HCT116 (cell line): Measurements from ENCODE around the gene IL1RAPL2. TPM values are rescaled to one million over a fixed set of nuclear protein-coding genes. Genes with fewer than 3 reads are reported as not detected.

Source experiments
- ATAC-seq: fragments of 200-7000 bp; cut with Tn5 transposase; 2 replicates; pipeline ENCODE4 v1.9.1; 2020; ENCODE audit warnings: mild to moderate bottlenecking, moderate library complexity
- BruUV-seq: library from RNA; stranded (reverse); fragments of 400-500 nt; replicated peaks from 2 replicates; lab custom pipeline; 2021; lab: Mats Ljungman, UMichigan
- CTCF ChIA-PET: fragments of 300-600 bp; sonication (Branson Sonifier 250); formaldehyde crosslinking; loops from one replicate; lab custom pipeline; 2021; ENCODE audit warnings: antibody characterized with exemption; lab: Charles Lee
- POLR2A ChIA-PET: fragments of 300-600, 350-600 bp; sonication (Branson Sonifier 250); formaldehyde crosslinking; loops from one replicate; lab custom pipeline; 2021; ENCODE audit warnings: antibody characterized with exemption; lab: Charles Lee
- RAD21 ChIA-PET, 2 experiments: fragments of 300-600 bp; sonication (Branson Sonifier 250); formaldehyde crosslinking; loops; one replicate each; lab custom pipeline; 2023; ENCODE audit warnings: low total read pairs in 2 of 2; ENCODE audit not compliant: uncharacterized antibody in 2 of 2, unreplicated experiment in 2 of 2, low non-redundant PET in 1 of 2; lab: Charles Lee
- DNase-seq: peaks from one replicate; pipeline ENCODE4 v3.0.0-alpha.2; 2010; ENCODE audit warnings: low read depth, low spot score
- H2AFZ ChIP-seq: fragments of 200-600 bp; shearing (Covaris generic), sonication (generic); 2 replicates; pipeline ENCODE4 v1.6.1; 2017; ENCODE audit warnings: low read depth, mixed run types, mixed read lengths, antibody characterized with exemption, low read length; ENCODE audit not compliant: poor library complexity, severe bottlenecking
- H3K27ac ChIP-seq: 2 replicates; pipeline ENCODE4 v1.5.1; 2012; ENCODE audit warnings: low read depth, low read length
- H3K27me3 ChIP-seq: fragments of 200-600 bp; sonication (generic); 2 replicates; pipeline ENCODE4 v1.6.1; 2016; ENCODE audit warnings: mixed run types, low read length, mixed read lengths; ENCODE audit not compliant: insufficient read depth
- H3K36me3 ChIP-seq, 2 experiments: fragments of 200-500 bp in 1 of 2; fragments of 200-600 bp in 1 of 2; sonication (Bioruptor generic) in 1 of 2; sonication (generic) in 1 of 2; 2 replicates each; pipeline versions ENCODE4 v1.5.1 to v1.6.1; 2014 to 2016; ENCODE audit warnings: low read length in 2 of 2, inconsistent platforms in 1 of 2, mixed read lengths in 1 of 2, mixed run types in 1 of 2; ENCODE audit not compliant: insufficient read depth in 2 of 2, control insufficient read depth in 1 of 2
- H3K4me1 ChIP-seq, 2 experiments: fragments of 200-600 bp in 1 of 2; sonication (generic) in 1 of 2; 2 replicates each; pipeline versions ENCODE4 v1.5.1 to v1.6.1; 2012 to 2017; ENCODE audit warnings: low read length in 2 of 2, inconsistent platforms in 1 of 2, mild to moderate bottlenecking in 1 of 2, mixed read lengths in 1 of 2, mixed run types in 1 of 2, moderate library complexity in 1 of 2; ENCODE audit not compliant: insufficient read depth in 2 of 2, control insufficient read depth in 1 of 2
- H3K4me2 ChIP-seq: fragments of 200-600 bp; sonication (generic); 2 replicates; pipeline ENCODE4 v1.6.1; 2017; ENCODE audit warnings: mixed run types, low read length, mixed read lengths
- H3K4me3 ChIP-seq, 2 experiments: fragments of 200-600 bp in 1 of 2; sonication (generic) in 1 of 2; replicated peaks in 1 of 2; 2 replicates each; pipeline ENCODE4 v1.5.1; 2011 to 2016; ENCODE audit warnings: low read length in 2 of 2, control low read depth in 1 of 2, low read depth in 1 of 2, mild to moderate bottlenecking in 1 of 2, mixed read lengths in 1 of 2, mixed run types in 1 of 2
- H3K79me2 ChIP-seq: fragments of 200-600 bp; sonication (generic); 2 replicates; pipeline ENCODE4 v1.6.1; 2017; ENCODE audit warnings: mild to moderate bottlenecking, mixed run types, low read length, moderate library complexity, mixed read lengths; ENCODE audit not compliant: insufficient read depth
- H3K9ac ChIP-seq: fragments of 200-600 bp; sonication (generic); 2 replicates; pipeline ENCODE4 v1.6.1; 2016; ENCODE audit warnings: low read length, mixed read lengths
- H3K9me2 ChIP-seq: fragments of 200-600 bp; sonication (generic), shearing (Covaris generic); 2 replicates; pipeline ENCODE4 v1.6.1; 2017; ENCODE audit warnings: mixed run types, mild to moderate bottlenecking, moderate library complexity; ENCODE audit not compliant: insufficient read depth
- H3K9me3 ChIP-seq, 2 experiments: fragments of 200-500 bp in 1 of 2; fragments of 200-600 bp in 1 of 2; sonication (Bioruptor generic) in 1 of 2; sonication (generic) in 1 of 2; 2 replicates each; pipeline ENCODE4 v1.6.1; 2014 to 2017; ENCODE audit warnings: low read length in 2 of 2, mixed read lengths in 2 of 2, inconsistent platforms in 1 of 2, low read depth in 1 of 2, mild to moderate bottlenecking in 1 of 2, mixed run types in 1 of 2, moderate library complexity in 1 of 2; ENCODE audit not compliant: control insufficient read depth in 1 of 2, insufficient read depth in 1 of 2
- H4K20me1 ChIP-seq: fragments of 200-600 bp; sonication (generic), shearing (Covaris generic); 2 replicates; pipeline ENCODE4 v1.6.1; 2017; ENCODE audit warnings: mixed run types, mild to moderate bottlenecking, moderate library complexity; ENCODE audit not compliant: insufficient read depth
- CBX3 ChIP-seq: IDR thresholded peaks from 2 replicates; pipeline ENCODE4 v1.6.1; 2012; ENCODE audit warnings: low read depth
- ELF1 ChIP-seq: IDR thresholded peaks from 2 replicates; pipeline ENCODE4 v1.6.1; 2012; ENCODE audit warnings: low read depth, borderline replicate concordance
- EZH2 ChIP-seq: fragments of 200-600 bp; sonication (generic); IDR thresholded peaks from 2 replicates; pipeline ENCODE4 v1.6.1; 2017; ENCODE audit warnings: antibody characterized with exemption, mixed run types
- EZH2phosphoT487 ChIP-seq: fragments of 200-600 bp; IDR thresholded peaks from 2 replicates; pipeline ENCODE4 v1.6.1; 2018; ENCODE audit warnings: antibody characterized with exemption, borderline replicate concordance
- RAD21 ChIP-seq: IDR thresholded peaks from 2 replicates; pipeline ENCODE4 v1.6.1; 2012; ENCODE audit warnings: low read depth, mild to moderate bottlenecking
- SIN3A ChIP-seq: IDR thresholded peaks from 2 replicates; pipeline ENCODE4 v1.6.1; 2012; ENCODE audit warnings: low read depth
- SP1 ChIP-seq: IDR thresholded peaks from 2 replicates; pipeline ENCODE4 v1.6.1; 2012; ENCODE audit warnings: low read depth
- SRF ChIP-seq: IDR thresholded peaks from 2 replicates; pipeline ENCODE4 v1.6.1; 2012; ENCODE audit warnings: low read depth
- TCF7L2 ChIP-seq: IDR thresholded peaks from 2 replicates; pipeline ENCODE4 v1.7.0; 2011; ENCODE audit warnings: borderline replicate concordance, inconsistent platforms; ENCODE audit not compliant: insufficient read depth, insufficient read length; ENCODE audit errors: extremely low read depth
- YY1 ChIP-seq: IDR thresholded peaks from 2 replicates; pipeline ENCODE4 v1.6.1; 2011; ENCODE audit warnings: low read length, low read depth, moderate library complexity, mild to moderate bottlenecking; ENCODE audit not compliant: insufficient replicate concordance; ENCODE audit errors: extremely low read depth
- ZBTB33 ChIP-seq: IDR thresholded peaks from 2 replicates; pipeline ENCODE4 v1.6.1; 2011; ENCODE audit warnings: mild to moderate bottlenecking, low read length, moderate library complexity; ENCODE audit not compliant: insufficient replicate concordance; ENCODE audit errors: extremely low read depth
- intact Hi-C: fragments of 100-400 bp; cut with micrococcal nuclease; formaldehyde crosslinking; loops from 2 replicates; pipeline ENCODE4 v1.10.0; 2022
- total RNA-seq: library from RNA; stranded (reverse); gene quantifications from one replicate; pipeline ENCODE4 v1.2.1, GENCODE V29; 2021; ENCODE audit not compliant: unreplicated experiment
- TF ChIP-seq, protein P1 (sequence below): IDR thresholded peaks from 2 replicates; pipeline ENCODE4 v1.6.1; 2012; ENCODE audit warnings: low read depth

The IL1RAPL2 gene
- total RNA-seq, 1 experiment from 2014 or later = not detected

GRCh38 chrX:104568304-104568915, 2.4 kb downstream of the IL1RAPL2 start:
- Histone ChIP-seq H3K9me3 (no peaks in the 10 kb centered on the region), H4K20me1 (no peaks in the 10 kb centered on the region), H3K4me3 (no peak overlapping the region), H2AFZ (no peak overlapping the region), H3K9me2 (no peaks in the 10 kb centered on the region), H3K27ac (no peak overlapping the region)
- no peak for ATAC-seq
- no TSS peak for BruUV-seq
- intact Hi-C loops = no loop called here
- ChIA-PET CTCF (no interaction called here), RAD21 (no interaction called here)
- no peak for TF ChIP-seq YY1
- no peak for TF ChIP-seq EZH2phosphoT487
- TF ChIP-seq SRF = no peak
- TF ChIP-seq ELF1 = no peak
- no peak for TF ChIP-seq TCF7L2
- no peak for TF ChIP-seq SP1
- TF ChIP-seq, all 23 proteins: peak for 0
- Histone ChIP-seq H3K4me1 (no peaks in the 10 kb centered on the region), H3K79me2 (no peaks in the 10 kb centered on the region), H3K4me2 (no peak overlapping the region), H3K27me3 (no peaks in the 10 kb centered on the region), H3K36me3 (no peaks in the 10 kb centered on the region), H3K9ac (no peak overlapping the region)
- POLR2A ChIA-PET = no interaction called here
- no peak for DNase-seq

DNA sequence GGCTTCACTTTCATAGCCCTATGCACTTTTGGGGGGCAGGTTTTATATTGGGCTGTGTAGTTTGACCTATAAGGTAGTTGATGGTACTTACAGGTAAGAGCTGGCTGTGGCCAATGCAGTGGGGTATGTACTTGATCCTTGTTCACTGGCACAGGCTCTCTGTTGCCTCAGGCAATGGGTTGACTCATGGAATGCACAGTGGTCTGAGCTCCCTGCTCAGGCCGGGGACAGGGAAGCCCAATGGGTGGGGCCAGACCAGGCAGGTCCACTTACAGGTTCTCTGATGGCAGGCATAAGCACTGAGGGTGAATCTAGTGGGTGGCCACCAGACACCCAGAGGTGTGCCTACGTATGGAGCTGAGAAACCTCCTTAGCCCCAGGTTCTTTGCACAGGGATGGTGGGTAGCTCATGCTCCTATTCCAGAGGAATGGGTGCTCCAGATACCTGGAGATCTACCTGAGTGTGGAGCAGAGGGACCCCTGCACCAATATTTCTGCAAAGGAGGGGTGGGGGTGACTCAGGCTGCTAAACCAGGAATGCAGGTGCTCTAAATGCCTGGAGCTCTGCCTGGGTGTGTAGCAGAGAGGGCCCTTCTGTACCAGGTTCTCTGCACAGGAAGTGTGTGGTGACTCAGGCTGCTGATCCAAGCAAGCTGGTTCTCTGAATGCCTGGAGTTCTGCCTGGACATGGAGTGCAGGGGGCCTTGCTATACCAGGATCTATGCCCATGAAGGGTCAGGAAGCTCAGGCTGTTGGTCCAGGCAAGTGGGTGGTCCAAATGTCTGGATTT, 52.3 kb downstream of the IL1RAPL2 start:
- H3K9me3 ChIP-seq = no peaks in the 10 kb centered on the region
- intact Hi-C loops = no loop called here
- no peaks in the 10 kb centered on the region for H3K4me1 ChIP-seq
- no peak overlapping the region for H3K27ac ChIP-seq
- no peak for ATAC-seq
- no peaks in the 10 kb centered on the region for H3K79me2 ChIP-seq
- RAD21 ChIA-PET = no interaction called here
- H3K4me2 ChIP-seq = no peak overlapping the region
- POLR2A ChIA-PET = no interaction called here
- H4K20me1 ChIP-seq = no peaks in the 10 kb centered on the region
- no peaks in the 10 kb centered on the region for H3K27me3 ChIP-seq
- no peak overlapping the region for H2AFZ ChIP-seq
- no peak for DNase-seq
- BruUV-seq = no TSS peak
- CTCF ChIA-PET = no interaction called here
- H3K4me3 ChIP-seq = no peak overlapping the region
- H3K36me3 ChIP-seq = no peaks in the 10 kb centered on the region
- no peaks in the 10 kb centered on the region for H3K9me2 ChIP-seq
- H3K9ac ChIP-seq = no peak overlapping the region
- TF ChIP-seq ELF1 (no peak), YY1 (no peak), EZH2 (no peak), CBX3 (no peak), EZH2phosphoT487 (no peak), ZBTB33 (no peak), TCF7L2 (no peak), RAD21 (no peak), SIN3A (no peak)
- TF ChIP-seq, protein P1, sequence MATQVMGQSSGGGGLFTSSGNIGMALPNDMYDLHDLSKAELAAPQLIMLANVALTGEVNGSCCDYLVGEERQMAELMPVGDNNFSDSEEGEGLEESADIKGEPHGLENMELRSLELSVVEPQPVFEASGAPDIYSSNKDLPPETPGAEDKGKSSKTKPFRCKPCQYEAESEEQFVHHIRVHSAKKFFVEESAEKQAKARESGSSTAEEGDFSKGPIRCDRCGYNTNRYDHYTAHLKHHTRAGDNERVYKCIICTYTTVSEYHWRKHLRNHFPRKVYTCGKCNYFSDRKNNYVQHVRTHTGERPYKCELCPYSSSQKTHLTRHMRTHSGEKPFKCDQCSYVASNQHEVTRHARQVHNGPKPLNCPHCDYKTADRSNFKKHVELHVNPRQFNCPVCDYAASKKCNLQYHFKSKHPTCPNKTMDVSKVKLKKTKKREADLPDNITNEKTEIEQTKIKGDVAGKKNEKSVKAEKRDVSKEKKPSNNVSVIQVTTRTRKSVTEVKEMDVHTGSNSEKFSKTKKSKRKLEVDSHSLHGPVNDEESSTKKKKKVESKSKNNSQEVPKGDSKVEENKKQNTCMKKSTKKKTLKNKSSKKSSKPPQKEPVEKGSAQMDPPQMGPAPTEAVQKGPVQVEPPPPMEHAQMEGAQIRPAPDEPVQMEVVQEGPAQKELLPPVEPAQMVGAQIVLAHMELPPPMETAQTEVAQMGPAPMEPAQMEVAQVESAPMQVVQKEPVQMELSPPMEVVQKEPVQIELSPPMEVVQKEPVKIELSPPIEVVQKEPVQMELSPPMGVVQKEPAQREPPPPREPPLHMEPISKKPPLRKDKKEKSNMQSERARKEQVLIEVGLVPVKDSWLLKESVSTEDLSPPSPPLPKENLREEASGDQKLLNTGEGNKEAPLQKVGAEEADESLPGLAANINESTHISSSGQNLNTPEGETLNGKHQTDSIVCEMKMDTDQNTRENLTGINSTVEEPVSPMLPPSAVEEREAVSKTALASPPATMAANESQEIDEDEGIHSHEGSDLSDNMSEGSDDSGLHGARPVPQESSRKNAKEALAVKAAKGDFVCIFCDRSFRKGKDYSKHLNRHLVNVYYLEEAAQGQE = no peak
